MV-4-11 (cell line): ENCODE measurements around the gene NXPH2.
"Not testable (repeated sequence)": the region's sequence is repeated elsewhere in the genome, so short reads cannot be mapped to it uniquely, and the experiment has no call there.

Source experiments
- DNase-seq: peaks from one replicate; lab custom pipeline; 2025; lab: John Stamatoyannopoulos, UW

NXPH2 gene

GRCh38 chr2:138757384-138757783, 22.8 kb downstream of the NXPH2 start:
- DNase-seq: no peak

GRCh38 chr2:138752197-138752956, 27.8 kb downstream of the NXPH2 start:
- DNase-seq: no peak

GRCh38 chr2:138744713-138745112, 35.5 kb downstream of the NXPH2 start:
- no peak for DNase-seq

- DNase-seq: no peak
Measured at GRCh38 chr2:138742441-138743057, 37.6 kb downstream of the NXPH2 start.

- DNase-seq: no peak
Measured at GRCh38 chr2:138741851-138742250, 38.3 kb downstream of the NXPH2 start.

GRCh38 chr2:138737009-138737554, 43.1 kb downstream of the NXPH2 start:
- DNase-seq: not testable (repeated sequence)

- no peak for DNase-seq
Measured at GRCh38 chr2:138732651-138733050, 47.5 kb downstream of the NXPH2 start.

- DNase-seq: peak; percentile 37
Measured at GRCh38 chr2:138730497-138731030, 49.6 kb downstream of the NXPH2 start.

- no peak for DNase-seq
Measured at GRCh38 chr2:138727956-138728355, 52.2 kb downstream of the NXPH2 start.

- no peak for DNase-seq
Measured at GRCh38 chr2:138726681-138727080, 53.5 kb downstream of the NXPH2 start.

GRCh38 chr2:138724729-138725459, 55.3 kb downstream of the NXPH2 start:
- no peak for DNase-seq

- no peak for DNase-seq
Measured at GRCh38 chr2:138724327-138724726, 55.9 kb downstream of the NXPH2 start.

GRCh38 chr2:138723196-138723987, 56.8 kb downstream of the NXPH2 start:
- DNase-seq: no peak

GRCh38 chr2:138722316-138722715, 57.9 kb downstream of the NXPH2 start:
- DNase-seq: no peak

- no peak for DNase-seq
Measured at GRCh38 chr2:138720035-138720838, 60.0 kb downstream of the NXPH2 start.

- no peak for DNase-seq
Measured at GRCh38 chr2:138718405-138718804, 61.8 kb downstream of the NXPH2 start.

- peak; percentile 19 for DNase-seq
Measured at GRCh38 chr2:138716183-138716582, 64.0 kb downstream of the NXPH2 start.

GRCh38 chr2:138713504-138713903, 66.7 kb downstream of the NXPH2 start:
- no peak for DNase-seq

- DNase-seq: no peak
Measured at GRCh38 chr2:138713069-138713496, 67.1 kb downstream of the NXPH2 start.

GRCh38 chr2:138712212-138712979, 67.8 kb downstream of the NXPH2 start:
- peak; percentile 84 for DNase-seq
